MCF 10A (cell line): ENCODE results near the gene ENPP7. TPM values are rescaled to one million over a fixed set of nuclear protein-coding genes. Genes with fewer than 3 reads are reported as not detected.
A peak's percentile ranks its signal among the peaks of the same experiment; 100 is the strongest.

Experiments
- BruUV-seq: library from RNA; stranded (reverse); fragments of 400-500 nt; replicated peaks from 2 replicates; lab custom pipeline; 2021; lab: Mats Ljungman, UMichigan
- CTCF ChIA-PET: fragments of 300-600 bp; sonication (Branson Sonifier 250); formaldehyde crosslinking; extraction: SDS; loops from one replicate; lab custom pipeline; 2021; ENCODE audit warnings: antibody characterized with exemption, inconsistent platforms; lab: Yijun Ruan, JAX
- POLR2A ChIA-PET: fragments of 300-600, 350-650 bp; sonication (Branson Sonifier 250); formaldehyde crosslinking; extraction: SDS; loops from one replicate; lab custom pipeline; 2020; ENCODE audit warnings: antibody characterized with exemption, inconsistent platforms; lab: Yijun Ruan, JAX
- DNase-seq: peaks from one replicate; pipeline ENCODE4 v3.0.0-alpha.2; 2018; ENCODE audit not compliant: unreplicated experiment
- H3K27ac Mint-ChIP-seq: one replicate; pipeline ENCODE4 v1.8.0; 2022; ENCODE audit warnings: mild to moderate bottlenecking, low read depth, mixed read lengths; ENCODE audit not compliant: unreplicated experiment
- H3K27me3 Mint-ChIP-seq: one replicate; pipeline ENCODE4 v1.8.0; 2022; ENCODE audit warnings: mixed read lengths; ENCODE audit not compliant: insufficient read depth, unreplicated experiment
- H3K36me3 Mint-ChIP-seq: one replicate; pipeline ENCODE4 v1.8.0; 2022; ENCODE audit warnings: mild to moderate bottlenecking, moderate library complexity, mixed read lengths; ENCODE audit not compliant: insufficient read depth, unreplicated experiment
- H3K4me1 Mint-ChIP-seq: one replicate; pipeline ENCODE4 v1.8.0; 2022; ENCODE audit warnings: mixed read lengths; ENCODE audit not compliant: insufficient read depth, unreplicated experiment
- H3K4me3 Mint-ChIP-seq: one replicate; pipeline ENCODE4 v1.8.0; 2022; ENCODE audit warnings: mild to moderate bottlenecking, moderate library complexity, mixed read lengths; ENCODE audit not compliant: unreplicated experiment
- H3K9me3 Mint-ChIP-seq: one replicate; pipeline ENCODE4 v1.8.0; 2022; ENCODE audit warnings: mixed read lengths; ENCODE audit not compliant: unreplicated experiment
- intact Hi-C: fragments of 100-400 bp; cut with micrococcal nuclease; formaldehyde crosslinking; loops from 2 replicates; pipeline ENCODE4 v1.14.1; 2022
- total RNA-seq: library from RNA; stranded (reverse); gene quantifications from 2 replicates; pipeline ENCODE4 v1.2.3, GENCODE V29; 2022
- TF ChIP-seq, protein P1 (sequence below): fragments of 200-600 bp; IDR thresholded peaks from one replicate; pipeline ENCODE4 v1.8.0; 2022; ENCODE audit warnings: antibody characterized with exemption, mild to moderate bottlenecking; ENCODE audit not compliant: unreplicated experiment

Gene ENPP7
- total RNA-seq, 1 experiment from 2014 or later: not detected

GRCh38 chr17:79695293-79695790, 35.4 kb upstream of the ENPP7 start:
- Mint-ChIP-seq H3K4me3 (no peak overlapping the region), H3K27me3 (peaks cover 44% of the 10 kb centered on the region), H3K9me3 (no peaks in the 10 kb centered on the region), H3K27ac (no peak overlapping the region), H3K36me3 (no peaks in the 10 kb centered on the region), H3K4me1 (peaks cover 10% of the 10 kb centered on the region)
- BruUV-seq: no TSS peak
- ChIA-PET POLR2A (no interaction called here), CTCF (interaction anchor here (1.0 to 2.4 kb wide), 2 partner anchors 13 to 295 kb away, joined by 3 to 11 read pairs; no protein-coding TSS in a partner anchor)
- intact Hi-C loops: no loop called here
- TF ChIP-seq, protein P1, sequence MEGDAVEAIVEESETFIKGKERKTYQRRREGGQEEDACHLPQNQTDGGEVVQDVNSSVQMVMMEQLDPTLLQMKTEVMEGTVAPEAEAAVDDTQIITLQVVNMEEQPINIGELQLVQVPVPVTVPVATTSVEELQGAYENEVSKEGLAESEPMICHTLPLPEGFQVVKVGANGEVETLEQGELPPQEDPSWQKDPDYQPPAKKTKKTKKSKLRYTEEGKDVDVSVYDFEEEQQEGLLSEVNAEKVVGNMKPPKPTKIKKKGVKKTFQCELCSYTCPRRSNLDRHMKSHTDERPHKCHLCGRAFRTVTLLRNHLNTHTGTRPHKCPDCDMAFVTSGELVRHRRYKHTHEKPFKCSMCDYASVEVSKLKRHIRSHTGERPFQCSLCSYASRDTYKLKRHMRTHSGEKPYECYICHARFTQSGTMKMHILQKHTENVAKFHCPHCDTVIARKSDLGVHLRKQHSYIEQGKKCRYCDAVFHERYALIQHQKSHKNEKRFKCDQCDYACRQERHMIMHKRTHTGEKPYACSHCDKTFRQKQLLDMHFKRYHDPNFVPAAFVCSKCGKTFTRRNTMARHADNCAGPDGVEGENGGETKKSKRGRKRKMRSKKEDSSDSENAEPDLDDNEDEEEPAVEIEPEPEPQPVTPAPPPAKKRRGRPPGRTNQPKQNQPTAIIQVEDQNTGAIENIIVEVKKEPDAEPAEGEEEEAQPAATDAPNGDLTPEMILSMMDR: no peak
- DNase-seq: no peak

GRCh38 chr17:79695797-79696609, 34.7 kb upstream of the ENPP7 start:
- ChIA-PET CTCF (interaction anchor here (1.0 to 2.4 kb wide), 2 partner anchors 12 to 295 kb away, joined by 3 to 11 read pairs; no protein-coding TSS in a partner anchor), POLR2A (no interaction called here)
- BruUV-seq: no TSS peak
- no peaks in the 10 kb centered on the region for H3K36me3 Mint-ChIP-seq
- H3K27ac Mint-ChIP-seq: no peak overlapping the region
- peaks cover 10% of the 10 kb centered on the region for H3K4me1 Mint-ChIP-seq
- intact Hi-C loops: no loop called here
- peaks cover 37% of the 10 kb centered on the region for H3K27me3 Mint-ChIP-seq
- TF ChIP-seq, protein P1: no peak
- H3K9me3 Mint-ChIP-seq: no peaks in the 10 kb centered on the region
- peak; percentile 38 for DNase-seq
- H3K4me3 Mint-ChIP-seq: no peak overlapping the region

DNA sequence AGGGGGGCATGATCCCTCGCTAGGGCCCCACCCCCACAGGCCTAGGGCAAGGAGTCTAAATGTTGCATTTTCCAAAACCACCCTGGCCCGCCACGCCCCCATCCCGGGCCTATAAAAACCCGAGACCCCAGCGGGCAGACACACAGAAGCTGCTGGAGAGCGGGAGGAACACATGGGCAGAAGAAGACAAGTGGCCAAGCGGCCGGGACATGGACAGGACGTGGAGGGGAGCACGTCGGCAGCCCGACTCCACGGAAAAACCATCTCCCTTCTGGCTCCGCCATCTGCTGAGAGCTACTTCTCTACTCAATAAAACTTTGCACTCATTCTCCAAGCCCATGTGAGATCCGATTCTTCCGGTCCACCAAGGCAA, 34.1 kb upstream of the ENPP7 start:
- POLR2A ChIA-PET: no interaction called here
- intact Hi-C loops: no loop called here
- H3K36me3 Mint-ChIP-seq: no peaks in the 10 kb centered on the region
- H3K27ac Mint-ChIP-seq: no peak overlapping the region
- peaks cover 35% of the 10 kb centered on the region for H3K27me3 Mint-ChIP-seq
- H3K9me3 Mint-ChIP-seq: no peaks in the 10 kb centered on the region
- no peak overlapping the region for H3K4me3 Mint-ChIP-seq
- TF ChIP-seq, protein P1: no peak
- BruUV-seq: no TSS peak
- CTCF ChIA-PET: no interaction called here
- peaks cover 10% of the 10 kb centered on the region for H3K4me1 Mint-ChIP-seq
- no peak for DNase-seq

DNA sequence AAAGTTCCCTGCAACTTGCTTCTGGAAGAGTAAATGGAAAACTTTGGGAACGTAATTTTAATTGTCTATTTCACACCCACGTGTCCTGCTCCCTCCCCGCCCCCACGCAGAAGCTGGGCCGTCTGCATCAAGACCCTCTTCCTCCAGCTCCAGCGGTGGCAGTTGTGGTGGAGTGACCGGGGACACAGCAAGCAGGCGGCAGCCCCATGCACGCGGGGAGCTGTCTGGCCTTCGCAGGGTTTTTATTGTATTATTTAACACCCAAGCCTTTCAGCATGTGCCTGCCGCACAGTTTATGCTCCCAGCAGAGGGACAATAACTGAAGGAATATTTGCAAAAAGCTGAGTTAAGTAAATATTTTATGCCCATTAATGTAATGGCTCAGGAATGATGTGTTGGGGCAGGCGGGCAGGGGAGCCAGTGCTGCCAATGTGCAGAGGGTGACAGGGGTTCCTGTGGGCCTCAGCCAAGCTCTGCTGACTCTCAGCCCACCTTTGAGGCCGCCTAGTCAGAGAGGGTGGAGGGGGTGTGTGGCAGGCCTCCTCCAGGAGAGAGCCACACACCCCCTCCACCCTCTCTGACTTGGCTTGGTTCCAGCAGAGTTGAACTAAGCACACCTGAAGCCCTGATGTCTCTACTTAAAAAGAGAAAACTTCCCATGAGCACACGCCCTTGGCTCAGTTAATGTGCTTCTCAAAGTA, 32.4 kb upstream of the ENPP7 start:
- Mint-ChIP-seq H3K4me1 (peaks cover 10% of the 10 kb centered on the region), H3K9me3 (no peaks in the 10 kb centered on the region), H3K36me3 (no peaks in the 10 kb centered on the region), H3K4me3 (no peak overlapping the region), H3K27me3 (peaks cover 25% of the 10 kb centered on the region), H3K27ac (no peak overlapping the region)
- no TSS peak for BruUV-seq
- POLR2A ChIA-PET: no interaction called here
- no peak for DNase-seq
- TF ChIP-seq, protein P1: no peak
- CTCF ChIA-PET: interaction anchor here (1.1 to 1.6 kb wide), 2 partner anchors 10 to 298 kb away, joined by 4 to 9 read pairs; no protein-coding TSS in a partner anchor
- intact Hi-C loops: no loop called here
